BE2C (cell line): ENCODE data around the gene ABCD3.
"Not testable (repeated sequence)": the region's sequence is repeated elsewhere in the genome, so short reads cannot be mapped to it uniquely, and the experiment has no call there.

Experiments
- DNase-seq: peaks from one replicate; pipeline ENCODE4 v3.0.0-alpha.2; 2020
- H3K27me3 ChIP-seq: fragments of 250-450 bp; sonication (Bioruptor Pico); 2 replicates; pipeline ENCODE4 v1.5.1; 2020; ENCODE audit warnings: mild to moderate bottlenecking
- H3K36me3 ChIP-seq: fragments of 250-450 bp; sonication (Bioruptor Pico); 2 replicates; pipeline ENCODE4 v1.5.1; 2020; ENCODE audit warnings: mild to moderate bottlenecking
- H3K4me1 ChIP-seq: fragments of 250-450 bp; sonication (Bioruptor Pico); 2 replicates; pipeline ENCODE4 v1.5.1; 2020
- H3K4me3 ChIP-seq: 2 replicates; pipeline ENCODE4 v1.5.1; 2011; ENCODE audit warnings: low read depth, low read length
- H3K9me3 ChIP-seq: fragments of 250-450 bp; sonication (Bioruptor Pico); 2 replicates; pipeline ENCODE4 v1.5.1; 2020
- CTCF ChIP-seq: IDR thresholded peaks from 2 replicates; pipeline ENCODE4 v1.5.1; 2012; ENCODE audit warnings: mild to moderate bottlenecking, low read depth, low read length

Gene ABCD3

GRCh38 chr1:94418664-94419655, 771 bp downstream of the ABCD3 start:
- peak; percentile 34 for DNase-seq
- no peak for TF ChIP-seq CTCF
- no peaks in the 10 kb centered on the region for H3K27me3 ChIP-seq
- peak overlapping the region; percentile 81 for H3K4me3 ChIP-seq
- H3K9me3 ChIP-seq: no peaks in the 10 kb centered on the region
- H3K4me1 ChIP-seq: no peaks in the 10 kb centered on the region; the same call in 1 of the 2 replicates
- H3K36me3 ChIP-seq: no peaks in the 10 kb centered on the region

GRCh38 chr1:94422115-94422820, 4.1 kb downstream of the ABCD3 start:
- no peak for TF ChIP-seq CTCF
- no peaks in the 10 kb centered on the region for H3K4me1 ChIP-seq
- H3K27me3 ChIP-seq: no peaks in the 10 kb centered on the region
- no peaks in the 10 kb centered on the region for H3K36me3 ChIP-seq
- no peak for DNase-seq
- H3K4me3 ChIP-seq: no peak overlapping the region
- H3K9me3 ChIP-seq: no peaks in the 10 kb centered on the region

GRCh38 chr1:94425821-94426484, 7.8 kb downstream of the ABCD3 start:
- Histone ChIP-seq H3K27me3 (no peaks in the 10 kb centered on the region), H3K4me1 (no peaks in the 10 kb centered on the region), H3K4me3 (no peak overlapping the region), H3K9me3 (no peaks in the 10 kb centered on the region), H3K36me3 (no peaks in the 10 kb centered on the region)
- no peak for TF ChIP-seq CTCF
- no peak for DNase-seq

- not testable (repeated sequence) for H3K27me3 ChIP-seq, H3K4me1 ChIP-seq, DNase-seq, H3K4me3 ChIP-seq, H3K36me3 ChIP-seq, H3K9me3 ChIP-seq
Observed at GRCh38 chr1:94426485-94426870, 8.3 kb downstream of the ABCD3 start.

GRCh38 chr1:94428441-94428840, 10.3 kb downstream of the ABCD3 start:
- Histone ChIP-seq H3K27me3 (no peaks in the 10 kb centered on the region), H3K4me3 (no peak overlapping the region), H3K9me3 (no peaks in the 10 kb centered on the region), H3K4me1 (no peaks in the 10 kb centered on the region), H3K36me3 (no peaks in the 10 kb centered on the region)
- no peak for DNase-seq
- no peak for TF ChIP-seq CTCF

GRCh38 chr1:94428927-94429528, 10.8 kb downstream of the ABCD3 start:
- H3K27me3 ChIP-seq, H3K4me1 ChIP-seq, H3K9me3 ChIP-seq, DNase-seq, H3K4me3 ChIP-seq, H3K36me3 ChIP-seq: not testable (repeated sequence)

- DNase-seq, H3K9me3 ChIP-seq, H3K36me3 ChIP-seq, H3K4me3 ChIP-seq, H3K4me1 ChIP-seq, H3K27me3 ChIP-seq: not testable (repeated sequence)
Observed at GRCh38 chr1:94430066-94430465, 11.9 kb downstream of the ABCD3 start.
